HG03378 (cell line): ENCODE measurements around the gene ANKRD2.
"Not testable (repeated sequence)": the region's sequence is repeated elsewhere in the genome, so short reads cannot be mapped to it uniquely, and the experiment has no call there.

Experiments
- ATAC-seq: cut with Tn5 transposase; IDR thresholded peaks from one replicate; pipeline ENCODE4 v1.9.1; 2021; ENCODE audit warnings: mild to moderate bottlenecking, moderate library complexity; ENCODE audit not compliant: unreplicated experiment

Gene ANKRD2

DNA sequence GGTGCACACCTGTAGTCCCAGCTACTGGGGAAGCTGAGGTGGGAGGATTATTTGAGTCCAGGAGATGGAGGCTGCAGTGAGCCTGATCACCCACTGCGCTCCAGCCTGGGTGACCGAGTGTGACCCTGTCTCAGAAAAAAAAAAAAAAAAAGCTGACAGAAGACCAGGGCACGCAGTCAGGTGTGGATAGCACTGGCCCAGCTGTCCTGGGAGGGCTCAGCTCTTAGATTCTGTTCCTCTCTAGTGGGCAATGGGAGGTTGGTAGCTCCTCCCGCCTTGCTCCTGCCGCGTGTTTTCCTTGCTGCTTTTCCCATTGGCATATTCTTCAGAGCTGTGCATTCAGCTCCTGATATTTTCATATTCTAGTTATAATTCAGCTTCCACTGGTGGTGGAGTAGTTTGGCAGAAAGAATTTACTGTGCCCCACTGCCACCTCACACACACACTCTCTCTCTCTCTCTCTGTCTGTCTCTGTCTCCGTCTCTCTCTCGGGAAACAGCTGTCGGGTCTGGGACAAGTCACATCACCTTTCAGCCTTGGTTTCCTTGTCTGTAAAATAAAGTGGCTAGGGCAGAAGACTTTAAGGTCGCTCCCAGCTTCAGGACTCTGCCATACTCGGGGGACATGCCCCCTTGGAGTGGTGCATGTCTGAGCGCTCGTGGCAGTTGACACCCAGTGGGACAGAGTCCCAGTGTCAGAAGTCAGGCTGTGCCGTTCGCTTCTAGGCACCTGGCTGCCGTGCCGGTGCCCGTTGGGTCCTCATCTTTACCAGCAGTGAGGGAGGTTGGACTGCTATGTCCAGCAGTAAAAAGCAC lies 25.9 kb upstream of the ANKRD2 start:
- ATAC-seq = no peak

GRCh38 chr10:97547271-97547600 lies 25.3 kb upstream of the ANKRD2 start:
- no peak for ATAC-seq

DNA sequence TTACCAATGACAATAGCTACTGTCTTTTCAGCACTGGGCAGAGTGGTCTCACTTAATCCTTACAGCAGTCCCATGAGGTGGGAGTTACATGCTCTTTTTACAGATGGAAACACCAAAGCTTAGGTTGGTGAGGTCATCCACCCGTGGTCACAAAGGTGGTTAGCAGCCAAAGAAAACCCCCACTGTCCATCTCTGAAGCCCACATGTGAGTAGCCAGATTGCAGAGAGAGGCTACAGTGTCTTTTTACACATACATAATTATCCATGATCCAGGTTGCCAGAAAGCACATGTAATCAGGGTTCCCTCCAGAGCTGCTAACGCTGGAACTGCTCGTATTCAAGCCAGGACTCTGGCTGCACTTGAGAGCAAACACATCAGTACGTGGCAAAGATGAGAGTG lies 24.6 kb upstream of the ANKRD2 start:
- ATAC-seq = no peak

GRCh38 chr10:97548828-97549455 lies 23.6 kb upstream of the ANKRD2 start:
- no peak for ATAC-seq

GRCh38 chr10:97549587-97550322 lies 22.8 kb upstream of the ANKRD2 start:
- ATAC-seq = no peak

DNA sequence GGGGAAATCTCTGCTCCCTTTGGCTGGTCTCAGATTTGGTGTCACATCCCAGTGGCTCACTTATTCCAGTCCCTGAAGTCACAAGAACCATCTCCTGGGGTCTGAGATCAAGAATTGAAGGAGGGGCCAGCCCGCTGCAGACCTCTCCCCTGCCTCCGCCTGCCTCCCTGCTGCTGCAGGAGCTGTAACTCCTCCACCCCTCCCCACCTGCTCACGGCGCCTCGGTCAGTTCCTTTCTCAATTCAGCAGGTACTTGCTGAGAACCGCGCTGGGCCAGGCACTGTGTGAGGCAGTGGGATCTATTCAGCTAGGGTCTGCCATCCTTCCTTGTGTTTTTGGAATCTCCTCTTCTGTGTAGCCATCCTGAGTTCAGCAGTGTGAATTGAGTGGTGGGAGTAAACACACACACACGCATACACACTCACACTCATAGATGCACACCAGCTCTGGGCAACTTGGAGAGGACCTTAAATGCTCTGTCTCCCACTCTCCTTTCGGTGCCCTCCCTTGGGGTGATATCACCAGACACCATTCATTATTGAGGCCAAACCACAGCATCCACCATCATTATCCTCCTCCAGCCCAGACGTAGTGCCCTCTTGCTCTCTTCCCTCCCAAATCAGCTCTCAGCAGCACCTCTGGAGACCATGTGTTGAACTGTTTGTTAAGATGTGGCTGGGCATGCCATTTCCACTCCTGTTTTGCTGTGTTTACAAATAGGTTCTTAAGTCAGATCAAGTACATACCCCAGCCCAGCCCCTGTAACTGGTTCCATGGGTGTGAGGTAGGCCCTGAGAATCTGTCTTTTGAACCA lies 22.0 kb upstream of the ANKRD2 start:
- ATAC-seq = no peak

- no peak for ATAC-seq
Measured at GRCh38 chr10:97551271-97551670, 21.3 kb upstream of the ANKRD2 start.

- no peak for ATAC-seq
Measured at GRCh38 chr10:97553575-97554031, 19.0 kb upstream of the ANKRD2 start.

GRCh38 chr10:97554336-97554735 lies 18.2 kb upstream of the ANKRD2 start:
- ATAC-seq = not testable (repeated sequence)

GRCh38 chr10:97555541-97555940 lies 17.0 kb upstream of the ANKRD2 start:
- ATAC-seq = not testable (repeated sequence)

DNA sequence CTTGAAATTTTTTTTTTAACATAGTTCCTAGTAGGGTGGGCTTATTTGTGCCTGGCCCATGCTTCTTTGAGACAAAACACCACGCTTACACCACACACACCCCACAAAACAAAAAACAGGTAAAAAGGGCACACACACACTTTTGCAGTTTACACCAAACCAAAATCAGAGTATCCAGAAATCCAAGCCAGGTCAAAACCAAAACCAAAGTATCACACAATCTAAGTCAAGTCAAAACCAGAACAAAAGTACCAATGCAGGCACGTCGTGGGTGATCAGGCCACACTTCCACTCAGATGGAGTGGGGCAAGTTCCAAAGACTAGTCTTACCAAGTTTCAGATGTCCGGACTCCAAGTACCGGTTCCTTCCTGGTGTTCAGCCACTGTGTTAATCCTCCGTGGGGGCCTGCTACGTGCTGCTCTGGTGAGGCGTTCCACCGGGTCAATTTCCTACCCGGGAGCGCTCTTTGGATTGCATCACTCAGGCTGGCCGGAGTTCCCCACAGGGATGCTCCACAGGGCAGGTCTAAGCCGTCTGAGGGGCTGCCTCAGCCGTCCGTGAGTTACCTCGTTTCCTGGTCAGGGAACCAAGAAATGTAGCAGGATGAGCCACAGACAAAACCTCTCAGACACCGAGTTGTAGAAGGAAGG lies 11.7 kb upstream of the ANKRD2 start:
- ATAC-seq = not testable (repeated sequence)

GRCh38 chr10:97561386-97562077 lies 11.0 kb upstream of the ANKRD2 start:
- not testable (repeated sequence) for ATAC-seq

DNA sequence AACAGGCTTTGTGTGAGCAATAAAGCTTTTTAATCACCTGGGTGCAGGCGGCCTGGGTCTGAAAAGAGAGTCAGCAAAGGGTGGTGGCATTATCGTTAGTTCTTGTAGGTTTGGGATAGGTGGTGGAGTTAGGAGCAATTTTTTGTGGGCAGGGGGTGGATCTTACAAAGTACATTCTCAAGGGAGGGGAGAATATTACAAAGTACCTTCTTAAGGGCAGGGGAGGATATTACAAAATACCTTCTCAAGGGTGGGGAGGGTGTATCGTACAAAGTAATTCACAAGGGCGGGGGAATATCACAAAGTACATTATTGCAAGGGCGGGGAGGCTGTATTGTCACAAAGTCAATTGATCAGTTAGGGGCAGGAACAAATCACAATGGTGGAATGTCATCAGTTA lies 10.2 kb upstream of the ANKRD2 start:
- not testable (repeated sequence) for ATAC-seq

GRCh38 chr10:97563337-97563736 lies 9.2 kb upstream of the ANKRD2 start:
- ATAC-seq = no peak

- no peak for ATAC-seq
Measured at GRCh38 chr10:97564776-97565175, 7.8 kb upstream of the ANKRD2 start.

DNA sequence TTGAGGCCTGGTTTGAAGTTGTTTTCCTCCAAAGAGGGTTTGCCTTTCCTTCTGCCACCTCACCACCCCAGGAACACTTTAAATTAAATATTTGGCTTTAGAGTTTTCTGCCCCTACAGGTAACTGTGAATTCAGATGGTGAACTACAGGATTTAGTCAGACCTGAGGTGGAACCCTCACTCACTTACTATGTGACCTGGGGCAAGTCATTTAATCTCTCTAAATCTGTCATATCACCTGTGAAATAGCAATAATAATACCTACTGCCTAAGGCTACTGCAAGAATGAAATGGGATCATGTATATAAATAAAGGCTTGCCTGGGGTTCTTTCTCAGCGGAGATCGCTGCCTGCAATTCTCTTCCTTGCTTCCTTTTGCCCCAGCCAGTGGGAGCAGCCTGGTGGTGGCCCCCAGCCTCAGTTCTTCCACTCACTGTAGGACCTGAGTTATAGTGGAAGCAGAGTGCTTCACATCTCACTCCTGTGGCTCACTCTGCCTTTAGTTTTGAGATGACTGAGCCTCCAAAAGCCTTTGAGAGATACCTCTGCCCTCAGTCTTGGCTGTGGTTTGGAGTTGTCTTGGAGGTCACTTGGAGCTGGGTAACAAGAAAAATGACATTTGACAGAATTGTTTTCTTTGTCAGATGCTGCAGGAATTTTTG lies 6.1 kb upstream of the ANKRD2 start:
- no peak for ATAC-seq

- no peak for ATAC-seq
Measured at GRCh38 chr10:97567891-97568290, 4.7 kb upstream of the ANKRD2 start.

DNA sequence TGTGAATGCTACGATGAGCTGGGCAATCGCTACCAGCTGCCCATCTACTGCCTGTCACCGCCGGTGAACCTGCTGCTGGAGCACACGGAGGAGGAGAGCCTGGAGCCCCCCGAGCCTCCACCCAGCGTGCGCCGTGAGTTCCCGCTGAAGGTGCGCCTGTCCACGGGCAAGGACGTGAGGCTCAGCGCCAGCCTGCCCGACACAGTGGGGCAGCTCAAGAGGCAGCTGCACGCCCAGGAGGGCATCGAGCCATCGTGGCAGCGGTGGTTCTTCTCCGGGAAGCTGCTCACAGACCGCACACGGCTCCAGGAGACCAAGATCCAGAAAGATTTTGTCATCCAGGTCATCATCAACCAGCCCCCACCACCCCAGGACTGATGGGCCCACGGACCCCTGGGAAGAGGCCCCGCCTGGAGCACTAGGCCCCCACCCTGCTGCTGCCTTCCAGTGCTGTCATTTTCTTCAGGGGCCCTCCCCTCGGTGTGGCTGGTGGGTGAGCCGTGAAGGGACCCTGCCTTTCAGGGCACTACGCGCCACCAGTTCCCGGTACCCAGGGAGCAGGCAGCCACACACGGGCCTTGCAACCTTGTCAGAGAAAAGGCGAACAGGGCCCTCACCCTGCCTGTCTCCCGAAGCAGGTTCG lies 2.3 kb upstream of the ANKRD2 start:
- no peak for ATAC-seq
